ENCODE measurements around the gene ZNF319. TPM values are rescaled to one million over a fixed set of nuclear protein-coding genes. Genes with fewer than 3 reads are reported as not detected.
A peak's percentile ranks its signal among the peaks of the same experiment; 100 is the strongest.

Gene ZNF319
- total and polyA plus RNA-seq, 2 of the 13 experiments (the other 11 are each of a cell fraction or from before 2014, with no cell fraction given), result 2.4 to 3.6 TPM

GRCh38 chr16:58027161-58027915 lies 26.9 kb upstream of the ZNF319 start (continued):
- TF ChIP-seq ZNF577 (CRISPR knock-in tag; IDR thresholded peaks at IDR 0.05; ENCODE audit: borderline replicate concordance, low read depth) (no peak), ZNF136 (CRISPR knock-in tag; IDR thresholded peaks at IDR 0.05; ENCODE audit: low read depth) (no peak), ASH2L (IDR thresholded peaks at IDR 0.05; ENCODE audit: insufficient read length, low read depth, low read length) (peak; percentile 10), ZBTB21 (CRISPR knock-in tag; IDR thresholded peaks at IDR 0.05) (no peak), MEIS2 (CRISPR knock-in tag; IDR thresholded peaks at IDR 0.05) (no peak), STAT5B (CRISPR knock-in tag; IDR thresholded peaks at IDR 0.05) (no peak), PCBP1 (IDR thresholded peaks at IDR 0.05; ENCODE audit: borderline replicate concordance, low read depth, low read length) (peak; percentile 87; the same call in 1 of the 2 replicates), ZFP62 (CRISPR knock-in tag; IDR thresholded peaks at IDR 0.05) (no peak), SALL1 (CRISPR knock-in tag; IDR thresholded peaks at IDR 0.05) (no peak), ZNF660 (CRISPR knock-in tag; IDR thresholded peaks at IDR 0.05; ENCODE audit: borderline replicate concordance, low read depth) (no peak), NFRKB (IDR thresholded peaks at IDR 0.05) (no peak), MATR3 (CRISPR knock-in tag; IDR thresholded peaks at IDR 0.05) (no peak), KLF15 (CRISPR knock-in tag; IDR thresholded peaks at IDR 0.05; ENCODE audit: borderline replicate concordance) (no peak), ZNF75D (CRISPR knock-in tag; IDR thresholded peaks at IDR 0.05; ENCODE audit: borderline replicate concordance) (no peak), ZNF432 (CRISPR knock-in tag; IDR thresholded peaks at IDR 0.05; ENCODE audit: borderline replicate concordance) (no peak), ZBTB26 (CRISPR knock-in tag; IDR thresholded peaks at IDR 0.05; ENCODE audit: borderline replicate concordance) (no peak)
- TF ChIP-seq, protein P1, sequence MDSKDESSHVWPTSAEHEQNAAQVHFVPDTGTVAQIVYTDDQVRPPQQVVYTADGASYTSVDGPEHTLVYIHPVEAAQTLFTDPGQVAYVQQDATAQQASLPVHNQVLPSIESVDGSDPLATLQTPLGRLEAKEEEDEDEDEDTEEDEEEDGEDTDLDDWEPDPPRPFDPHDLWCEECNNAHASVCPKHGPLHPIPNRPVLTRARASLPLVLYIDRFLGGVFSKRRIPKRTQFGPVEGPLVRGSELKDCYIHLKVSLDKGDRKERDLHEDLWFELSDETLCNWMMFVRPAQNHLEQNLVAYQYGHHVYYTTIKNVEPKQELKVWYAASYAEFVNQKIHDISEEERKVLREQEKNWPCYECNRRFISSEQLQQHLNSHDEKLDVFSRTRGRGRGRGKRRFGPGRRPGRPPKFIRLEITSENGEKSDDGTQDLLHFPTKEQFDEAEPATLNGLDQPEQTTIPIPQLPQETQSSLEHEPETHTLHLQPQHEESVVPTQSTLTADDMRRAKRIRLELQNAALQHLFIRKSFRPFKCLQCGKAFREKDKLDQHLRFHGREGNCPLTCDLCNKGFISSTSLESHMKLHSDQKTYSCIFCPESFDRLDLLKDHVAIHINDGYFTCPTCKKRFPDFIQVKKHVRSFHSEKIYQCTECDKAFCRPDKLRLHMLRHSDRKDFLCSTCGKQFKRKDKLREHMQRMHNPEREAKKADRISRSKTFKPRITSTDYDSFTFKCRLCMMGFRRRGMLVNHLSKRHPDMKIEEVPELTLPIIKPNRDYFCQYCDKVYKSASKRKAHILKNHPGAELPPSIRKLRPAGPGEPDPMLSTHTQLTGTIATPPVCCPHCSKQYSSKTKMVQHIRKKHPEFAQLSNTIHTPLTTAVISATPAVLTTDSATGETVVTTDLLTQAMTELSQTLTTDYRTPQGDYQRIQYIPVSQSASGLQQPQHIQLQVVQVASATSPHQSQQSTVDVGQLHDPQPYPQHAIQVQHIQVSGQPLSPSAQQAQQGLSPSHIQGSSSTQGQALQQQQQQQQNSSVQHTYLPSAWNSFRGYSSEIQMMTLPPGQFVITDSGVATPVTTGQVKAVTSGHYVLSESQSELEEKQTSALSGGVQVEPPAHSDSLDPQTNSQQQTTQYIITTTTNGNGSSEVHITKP (CRISPR knock-in tag; IDR thresholded peaks at IDR 0.05; ENCODE audit: low read depth), result no peak
- TF ChIP-seq, protein P2, sequence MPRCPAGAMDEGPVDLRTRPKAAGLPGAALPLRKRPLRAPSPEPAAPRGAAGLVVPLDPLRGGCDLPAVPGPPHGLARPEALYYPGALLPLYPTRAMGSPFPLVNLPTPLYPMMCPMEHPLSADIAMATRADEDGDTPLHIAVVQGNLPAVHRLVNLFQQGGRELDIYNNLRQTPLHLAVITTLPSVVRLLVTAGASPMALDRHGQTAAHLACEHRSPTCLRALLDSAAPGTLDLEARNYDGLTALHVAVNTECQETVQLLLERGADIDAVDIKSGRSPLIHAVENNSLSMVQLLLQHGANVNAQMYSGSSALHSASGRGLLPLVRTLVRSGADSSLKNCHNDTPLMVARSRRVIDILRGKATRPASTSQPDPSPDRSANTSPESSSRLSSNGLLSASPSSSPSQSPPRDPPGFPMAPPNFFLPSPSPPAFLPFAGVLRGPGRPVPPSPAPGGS (CRISPR knock-in tag; IDR thresholded peaks at IDR 0.05), result no peak; the same call in 1 of the 2 replicates
- TF ChIP-seq, protein P3, sequence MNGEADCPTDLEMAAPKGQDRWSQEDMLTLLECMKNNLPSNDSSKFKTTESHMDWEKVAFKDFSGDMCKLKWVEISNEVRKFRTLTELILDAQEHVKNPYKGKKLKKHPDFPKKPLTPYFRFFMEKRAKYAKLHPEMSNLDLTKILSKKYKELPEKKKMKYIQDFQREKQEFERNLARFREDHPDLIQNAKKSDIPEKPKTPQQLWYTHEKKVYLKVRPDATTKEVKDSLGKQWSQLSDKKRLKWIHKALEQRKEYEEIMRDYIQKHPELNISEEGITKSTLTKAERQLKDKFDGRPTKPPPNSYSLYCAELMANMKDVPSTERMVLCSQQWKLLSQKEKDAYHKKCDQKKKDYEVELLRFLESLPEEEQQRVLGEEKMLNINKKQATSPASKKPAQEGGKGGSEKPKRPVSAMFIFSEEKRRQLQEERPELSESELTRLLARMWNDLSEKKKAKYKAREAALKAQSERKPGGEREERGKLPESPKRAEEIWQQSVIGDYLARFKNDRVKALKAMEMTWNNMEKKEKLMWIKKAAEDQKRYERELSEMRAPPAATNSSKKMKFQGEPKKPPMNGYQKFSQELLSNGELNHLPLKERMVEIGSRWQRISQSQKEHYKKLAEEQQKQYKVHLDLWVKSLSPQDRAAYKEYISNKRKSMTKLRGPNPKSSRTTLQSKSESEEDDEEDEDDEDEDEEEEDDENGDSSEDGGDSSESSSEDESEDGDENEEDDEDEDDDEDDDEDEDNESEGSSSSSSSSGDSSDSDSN (CRISPR knock-in tag; IDR thresholded peaks at IDR 0.05), result no peak
